Psoas muscle (tissue), 8 donors: ENCODE results near the gene LSM7. TPM values are rescaled to one million over a fixed set of nuclear protein-coding genes. Genes with fewer than 3 reads are reported as not detected.
A peak's percentile ranks its signal among the peaks of the same experiment; 100 is the strongest.

ENCODE experiments used
- ATAC-seq, 4 donors: fragments of 200-7000 bp; cut with Tn5 transposase; one replicate each; pipeline ENCODE4 v1.9.1; 2020; ENCODE audit warnings: moderate library complexity in 3 of 4, mild to moderate bottlenecking in 2 of 4
- DNase-seq, 2 donors: peaks; one replicate each; pipeline ENCODE4 v3.0.0-alpha.2; 2020
- H3K27ac ChIP-seq: fragments of 200-600 bp; one replicate; pipeline ENCODE4 v1.8.0; 2022
- H3K27me3 ChIP-seq, 3 donors: fragments of 200-600 bp in 1 of 3; one replicate each; pipeline versions ENCODE4 v1.6.1 to v1.8.0; 2013 to 2022; ENCODE audit warnings: low read length in 2 of 3, mild to moderate bottlenecking in 2 of 3, moderate library complexity in 1 of 3; ENCODE audit not compliant: insufficient read depth in 3 of 3
- H3K36me3 ChIP-seq, 2 donors: fragments of 200-600 bp in 1 of 2; one replicate each; pipeline versions ENCODE4 v1.6.1 to v1.8.0; 2013 to 2022; ENCODE audit warnings: low read depth in 1 of 2, mild to moderate bottlenecking in 1 of 2, moderate library complexity in 1 of 2; ENCODE audit not compliant: insufficient read depth in 1 of 2
- H3K4me1 ChIP-seq: fragments of 200-600 bp; one replicate; pipeline ENCODE4 v1.8.0; 2022
- H3K4me3 ChIP-seq: fragments of 200-600 bp; one replicate; pipeline ENCODE4 v1.8.0; 2022; ENCODE audit warnings: mild to moderate bottlenecking
- H3K9me3 ChIP-seq: fragments of 200-600 bp; one replicate; pipeline ENCODE4 v1.8.0; 2022
- CTCF ChIP-seq: fragments of 200-600 bp; IDR thresholded peaks from one replicate; pipeline ENCODE4 v1.8.0; 2022; ENCODE audit warnings: antibody characterized with exemption
- WGBS, 3 donors: extraction: QIAGEN DNeasy Blood & Tissue Kit; methylation state at CpG; one replicate each; pipeline versions ENCODE4 v1.1.6 to v1.1.7; 2013; 5-methylcytosine and 5-hydroxymethylcytosine counted together
- intact Hi-C, 2 donors: fragments of 100-400 bp; cut with DNase I; formaldehyde crosslinking; loops; one replicate each; pipeline versions ENCODE4 v1.11.0 to v1.14.2; 2022
- polyA plus RNA-seq, 3 donors: library from polyadenylated mRNA; stranded (reverse); fragments of 200-250 nt; gene quantifications; one replicate each; pipeline ENCODE4 v1.2.3, GENCODE V29; 2013
- total RNA-seq, 4 donors: library from RNA; stranded (reverse); fragmentation: NEBNext Ultra II Directional in 2 of 4; extraction: Animal tissue kit (Norgen Biotek cat#: 25700) in 2 of 4; gene quantifications; one replicate each; pipeline versions ENCODE4 v1.2.1 to v1.2.4, GENCODE V29; 2021 to 2023
- donor health status: healthy with polysubstance abuse.
- donor health status: DM: no; HTN: no; CAD: no; lungs with moderate emphysema.
- donor health status: Bipolar disorder and iron deficiency.
- donor health status: healthy.
- donor health status: DM: yes; HTN: yes; CAD: no.
- donor health status: DM: no; HTN: no; CAD: no.
- donor health status: DM: no; HTN: no; CAD: no.
- donor health status: DM: yes; HTN: yes; CAD: no.

The LSM7 gene
- total and polyA plus RNA-seq, 7 donors, result 42.2 to 323 (median 89.8) TPM

GRCh38 chr19:2305452-2306280, 22.7 kb downstream of the LSM7 start:
- Histone ChIP-seq H3K36me3 (no peaks in the 10 kb centered on the region), H3K9me3 (no peaks in the 10 kb centered on the region), H3K27me3 (peaks cover 0 to 16% (median 5%) of the 10 kb centered on the region in 3 donors), H3K27ac (no peak overlapping the region), H3K4me1 (peaks cover 9% of the 10 kb centered on the region), H3K4me3 (no peak overlapping the region)
- intact Hi-C loops, result no loop called here
- TF ChIP-seq CTCF, result no peak
- DNase-seq (no peak), ATAC-seq (no peak)
- 74 to 80% (median 76%) methylated on average over 18 to 19 of the region's 19 CpGs for WGBS, 3 donors

- intact Hi-C loops, result no loop called here
- ATAC-seq, result no peak
- Histone ChIP-seq H3K27me3 (peaks cover 0 to 16% (median 4%) of the 10 kb centered on the region in 3 donors), H3K9me3 (no peaks in the 10 kb centered on the region), H3K27ac (no peak overlapping the region), H3K36me3 (no peaks in the 10 kb centered on the region), H3K4me3 (no peak overlapping the region), H3K4me1 (peaks cover 9% of the 10 kb centered on the region)
- no peak for TF ChIP-seq CTCF
- 83 to 88% (median 87%) methylated on average over 26 of the region's 26 CpGs for WGBS, 3 donors
- no peak for DNase-seq
These were observed 25.1 kb downstream of the LSM7 start for GRCh38 chr19:2303211-2303798.

- Histone ChIP-seq H3K27me3 (peaks cover 0 to 13% (median 3%) of the 10 kb centered on the region in 3 donors), H3K36me3 (no peaks in the 10 kb centered on the region), H3K9me3 (no peaks in the 10 kb centered on the region), H3K27ac (no peak overlapping the region), H3K4me3 (peak overlapping the region; percentile 30), H3K4me1 (peaks cover 9% of the 10 kb centered on the region)
- intact Hi-C loops, result no loop called here
- TF ChIP-seq CTCF, result no peak
- peak; percentile 78 to 89 (median 87) for ATAC-seq
- DNase-seq, result peak; percentile 55 to 81
- WGBS, 3 donors, result 28 to 32% (median 30%) methylated on average over 50 to 62 of the region's 62 CpGs
These were observed 25.8 kb downstream of the LSM7 start for GRCh38 chr19:2302319-2303210.

- ATAC-seq (no peak), DNase-seq (no peak)
- 55 to 70% (median 66%) methylated on average over 15 to 17 of the region's 17 CpGs for WGBS, 3 donors
- intact Hi-C loops, result no loop called here
- no peak for TF ChIP-seq CTCF
- Histone ChIP-seq H3K9me3 (no peaks in the 10 kb centered on the region), H3K27ac (no peak overlapping the region), H3K36me3 (no peaks in the 10 kb centered on the region), H3K4me1 (peaks cover 9% of the 10 kb centered on the region), H3K27me3 (peaks cover 0 to 9% (median 0%) of the 10 kb centered on the region in 3 donors), H3K4me3 (no peak overlapping the region)
These were observed 27.9 kb downstream of the LSM7 start for GRCh38 chr19:2300533-2300932.
